GM19397 (cell line): ENCODE data around the gene KIN.
"Not testable (repeated sequence)": the region's sequence is repeated elsewhere in the genome, so short reads cannot be mapped to it uniquely, and the experiment has no call there.

Experiments used
- ATAC-seq: cut with Tn5 transposase; IDR thresholded peaks from one replicate; pipeline ENCODE4 v1.9.1; 2021; ENCODE audit warnings: mild to moderate bottlenecking, moderate library complexity; ENCODE audit not compliant: unreplicated experiment

Gene KIN

GRCh38 chr10:7795605-7796004, 7.8 kb upstream of the KIN start:
- no peak for ATAC-seq

DNA sequence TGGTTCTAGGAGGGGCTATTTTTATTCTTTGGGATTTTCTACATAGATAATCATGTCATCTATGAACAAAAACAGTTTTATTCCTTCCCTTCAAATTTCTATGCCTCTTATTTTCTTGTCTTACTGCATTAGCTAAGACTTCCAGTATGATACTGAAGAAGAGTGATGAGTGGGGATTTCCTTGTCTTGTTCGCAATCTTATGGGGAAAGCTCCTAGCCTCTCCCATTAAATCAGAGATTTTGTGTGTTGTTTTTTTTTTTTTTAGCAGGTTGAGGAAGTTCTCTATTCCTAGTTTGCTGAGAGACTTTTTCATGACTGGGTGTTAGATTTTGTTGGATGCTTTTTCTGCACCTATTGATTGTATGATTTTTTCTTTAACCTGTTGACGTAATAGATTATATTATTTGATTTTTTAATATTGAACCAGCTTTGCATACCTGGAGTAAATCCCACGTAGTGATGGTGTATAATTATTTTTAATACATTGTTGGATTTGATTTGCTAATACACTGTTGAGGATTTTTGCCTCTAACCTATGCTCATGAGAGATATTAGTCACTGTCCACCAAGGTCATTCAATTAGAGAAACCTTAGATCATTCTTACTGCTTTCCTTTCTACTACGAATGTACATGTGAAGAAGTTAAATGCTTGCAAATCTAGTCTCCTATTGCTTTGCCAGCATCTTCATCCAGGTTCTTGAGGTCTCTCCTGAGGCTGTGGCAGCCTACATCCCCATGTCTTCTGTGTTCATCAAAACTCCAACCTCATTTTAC, 6.6 kb upstream of the KIN start:
- ATAC-seq: no peak

GRCh38 chr10:7792541-7792940, 4.7 kb upstream of the KIN start:
- no peak for ATAC-seq

- no peak for ATAC-seq
Observed at GRCh38 chr10:7789390-7789789, 1.6 kb upstream of the KIN start.

DNA sequence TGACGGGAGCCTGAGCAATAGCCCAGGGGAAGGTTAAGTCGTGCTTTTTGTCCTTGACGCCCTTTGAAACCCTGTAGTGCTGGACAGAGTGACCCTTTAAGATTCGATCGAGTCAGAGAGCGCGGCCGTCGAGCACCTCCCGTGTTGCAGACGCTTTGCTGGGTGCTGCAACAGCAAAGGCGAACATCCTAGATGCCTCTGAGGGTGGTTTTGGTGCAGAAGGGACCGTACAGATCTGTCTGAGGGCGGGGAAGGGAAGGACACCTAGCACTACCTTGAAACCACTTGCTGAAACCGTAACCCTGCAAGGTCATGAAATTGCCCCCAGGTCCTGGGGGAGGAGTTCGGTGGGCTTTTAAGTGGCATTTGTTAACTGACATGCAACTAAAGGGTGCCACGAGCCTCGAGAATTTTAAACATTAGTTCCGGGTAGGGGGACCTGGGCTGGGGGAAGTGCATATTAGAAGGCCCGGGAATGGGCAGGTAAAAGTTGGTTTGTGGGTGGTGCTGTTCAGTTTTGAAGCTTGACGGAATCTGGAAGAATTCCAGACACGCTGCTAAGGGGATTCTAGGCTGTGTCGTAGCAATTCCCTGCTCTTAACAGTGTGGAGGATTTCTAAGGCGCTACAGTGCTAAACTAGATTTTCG, 970 bp upstream of the KIN start:
- peak; percentile 13 for ATAC-seq

DNA sequence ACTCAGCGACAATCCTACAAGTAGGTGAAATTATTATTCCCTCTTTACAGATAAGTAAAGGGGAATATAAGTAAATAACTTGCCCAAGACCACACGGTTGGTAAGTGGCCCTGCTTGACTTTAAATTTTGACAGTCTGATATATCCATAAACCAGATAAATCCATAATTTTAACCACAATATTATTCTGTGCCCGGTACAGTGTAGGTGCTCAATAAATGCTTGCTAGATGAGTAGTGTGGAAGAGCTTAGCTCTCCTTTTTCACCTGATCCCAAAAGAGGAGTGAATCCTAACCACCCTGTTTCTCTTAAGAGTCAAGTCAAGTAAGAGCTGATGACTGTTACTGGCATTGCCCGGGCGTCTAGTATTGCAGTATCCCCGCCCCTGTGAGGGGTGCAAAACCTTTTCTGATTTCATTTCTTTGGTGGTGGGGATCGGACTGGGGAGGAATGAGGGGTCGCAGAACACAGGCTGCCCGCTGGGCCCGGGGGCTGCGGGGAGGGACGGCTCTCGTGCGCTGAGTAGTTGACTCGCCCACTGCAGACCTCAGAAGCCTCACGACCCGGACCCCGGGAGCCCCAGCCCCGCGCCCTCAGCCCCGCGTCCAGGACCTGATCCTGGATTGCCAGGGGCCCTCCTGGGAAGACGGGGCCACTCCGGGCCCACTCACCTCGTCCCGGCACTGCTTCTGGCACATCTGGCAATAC, 490 bp downstream of the KIN start:
- peak; percentile 16 for ATAC-seq

GRCh38 chr10:7786430-7786829, 1.4 kb downstream of the KIN start:
- no peak for ATAC-seq

DNA sequence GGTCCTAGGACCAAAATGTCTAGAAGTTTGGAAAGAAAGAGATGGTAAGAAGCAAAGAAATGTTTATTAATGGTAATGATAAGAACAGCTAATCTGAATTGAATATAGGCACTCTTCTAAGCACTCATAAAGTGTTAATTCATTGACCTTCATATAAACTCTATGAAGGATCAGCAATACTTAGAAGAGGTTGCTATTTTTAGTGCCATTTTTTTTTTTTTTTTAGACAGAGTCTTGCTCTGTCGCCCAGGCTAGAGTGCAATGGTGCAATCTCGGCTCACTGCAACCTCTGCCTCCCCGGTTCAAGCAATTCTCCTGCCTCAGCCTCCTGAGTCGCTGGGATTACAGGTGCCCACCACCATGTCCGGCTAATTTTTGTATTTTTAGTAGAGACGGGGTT, 5.6 kb downstream of the KIN start:
- not testable (repeated sequence) for ATAC-seq

GRCh38 chr10:7776777-7777176, 11.0 kb downstream of the KIN start:
- ATAC-seq: no peak

GRCh38 chr10:7773845-7774801, 13.7 kb downstream of the KIN start:
- no peak for ATAC-seq

DNA sequence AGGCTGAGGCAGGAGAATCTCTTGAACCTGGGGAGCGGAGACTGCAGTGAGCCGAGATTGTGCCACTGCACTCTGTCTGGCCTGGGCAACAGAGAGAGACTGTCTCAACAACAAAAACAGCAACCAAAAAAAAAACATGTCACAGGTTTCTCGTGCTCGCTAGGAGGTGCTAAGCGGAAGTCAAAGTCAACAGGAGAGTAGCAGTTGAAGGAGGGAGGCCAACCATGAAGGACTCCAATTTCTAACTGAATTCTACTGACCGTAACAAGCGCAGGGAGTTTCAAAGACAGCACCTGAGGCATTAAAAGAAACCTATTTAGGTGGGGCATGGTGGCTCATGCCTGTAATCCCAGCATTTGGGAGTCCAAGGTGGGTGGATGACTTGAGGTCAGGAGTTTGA, 19.4 kb downstream of the KIN start:
- no peak for ATAC-seq

GRCh38 chr10:7767209-7767608, 20.6 kb downstream of the KIN start:
- ATAC-seq: no peak

GRCh38 chr10:7766241-7766640, 21.6 kb downstream of the KIN start:
- ATAC-seq: no peak

- no peak for ATAC-seq
Observed at GRCh38 chr10:7763929-7764328, 23.9 kb downstream of the KIN start.

DNA sequence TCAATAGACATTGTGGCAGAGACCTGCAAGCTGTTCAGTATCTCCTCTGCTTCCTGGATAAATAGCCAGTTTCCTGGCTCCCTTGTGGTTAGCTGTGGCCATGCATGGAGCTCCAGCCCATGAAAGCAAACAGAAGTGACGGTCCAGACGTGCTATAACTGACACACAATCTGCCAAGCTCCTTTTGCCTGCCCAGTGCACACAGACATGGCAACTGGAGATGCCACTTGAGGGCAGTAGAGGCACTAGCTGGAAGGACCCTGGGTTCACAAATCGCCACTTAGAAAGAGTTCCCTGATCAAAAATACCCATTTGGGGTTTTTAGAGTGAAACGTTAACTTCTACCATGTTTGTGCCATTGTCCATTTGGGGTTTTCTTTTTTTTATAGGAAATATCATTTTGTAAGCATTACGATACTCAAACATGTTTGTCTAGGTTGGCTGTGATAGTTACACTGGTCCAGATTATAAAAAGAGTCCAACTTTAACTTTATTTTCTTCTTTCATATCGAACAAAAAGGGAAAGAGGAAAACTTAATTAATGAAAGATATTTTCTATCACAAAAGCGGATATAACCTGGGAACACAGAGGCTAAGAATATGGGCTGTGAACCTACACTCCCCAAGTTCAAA, 31.3 kb downstream of the KIN start:
- ATAC-seq: no peak

GRCh38 chr10:7755103-7755502, 32.7 kb downstream of the KIN start:
- ATAC-seq: no peak

- ATAC-seq: no peak
Observed at GRCh38 chr10:7752251-7752650, 35.5 kb downstream of the KIN start.

DNA sequence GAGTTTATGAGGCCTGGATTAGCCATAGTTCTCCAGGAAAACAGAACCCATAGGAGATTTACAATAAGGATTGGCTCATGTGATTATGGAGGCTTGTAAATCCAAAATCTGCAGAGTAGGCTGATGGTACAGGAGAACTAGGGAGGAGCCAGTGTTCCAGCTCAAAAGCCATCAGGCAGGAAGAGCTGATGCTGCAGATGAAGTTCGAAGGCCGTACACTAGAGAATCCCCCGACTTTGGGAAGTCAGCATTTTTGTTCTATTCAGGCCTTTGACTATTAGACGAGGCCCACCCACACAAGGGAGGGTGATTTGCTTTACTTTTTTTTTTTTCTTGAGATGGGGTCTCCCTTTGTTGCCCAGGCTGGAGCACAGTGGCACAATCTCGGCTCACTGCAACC, 37.6 kb downstream of the KIN start:
- ATAC-seq: no peak

- not testable (repeated sequence) for ATAC-seq
Observed at GRCh38 chr10:7748637-7749036, 39.2 kb downstream of the KIN start.

DNA sequence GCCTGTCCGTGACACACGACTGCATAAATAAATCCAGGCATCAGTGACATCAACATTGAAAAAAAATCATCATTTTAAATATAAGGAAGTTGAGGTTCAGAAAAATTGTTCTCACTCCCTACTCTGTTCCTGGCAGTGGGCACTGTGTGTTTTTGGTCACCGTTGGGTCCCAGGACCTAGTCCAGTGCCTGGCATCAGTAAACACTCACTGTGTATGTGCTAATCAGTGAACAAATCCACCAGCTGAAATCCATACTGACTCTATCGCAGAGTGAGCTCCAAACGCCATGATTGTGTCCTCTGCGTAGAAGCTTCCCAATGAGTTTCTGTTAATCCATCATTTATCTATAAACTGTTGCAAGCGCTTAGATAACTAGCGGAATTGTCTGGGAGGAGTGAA, 43.5 kb downstream of the KIN start:
- no peak for ATAC-seq
